Stimulated activated CD4-positive, alpha-beta T cell treated with anti-CD3 and anti-CD28 coated beads, TNF-alpha, amount 100 ng/mL, for 4 hours (primary cell): ENCODE data around the gene WDR17.

Source experiments
- DNase-seq, 3 experiments: peaks; one replicate each; pipeline ENCODE4 v3.0.0-alpha.2; 2020; ENCODE audit warnings: low read depth in 3 of 3

Gene WDR17

DNA sequence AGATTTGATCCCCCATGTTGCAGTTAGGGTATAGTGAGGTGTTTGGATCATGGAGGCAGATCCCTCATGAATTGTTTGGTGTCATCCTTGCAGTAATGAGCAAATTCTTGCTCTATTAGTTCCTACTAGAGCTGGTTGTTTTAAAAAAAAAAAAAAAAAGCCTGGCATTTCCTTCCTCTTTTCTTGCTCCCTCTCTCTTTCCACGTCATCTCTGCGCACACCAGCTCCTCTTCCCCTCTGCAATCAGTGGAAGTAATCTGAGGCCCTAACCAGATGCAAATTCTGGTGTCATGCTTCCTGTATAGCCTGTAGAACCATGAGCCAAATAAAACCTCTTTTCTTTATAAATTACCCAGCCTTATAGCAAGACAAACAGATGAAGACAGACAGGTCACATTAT is 24.5 kb downstream of the WDR17 start:
- no peak for DNase-seq

DNA sequence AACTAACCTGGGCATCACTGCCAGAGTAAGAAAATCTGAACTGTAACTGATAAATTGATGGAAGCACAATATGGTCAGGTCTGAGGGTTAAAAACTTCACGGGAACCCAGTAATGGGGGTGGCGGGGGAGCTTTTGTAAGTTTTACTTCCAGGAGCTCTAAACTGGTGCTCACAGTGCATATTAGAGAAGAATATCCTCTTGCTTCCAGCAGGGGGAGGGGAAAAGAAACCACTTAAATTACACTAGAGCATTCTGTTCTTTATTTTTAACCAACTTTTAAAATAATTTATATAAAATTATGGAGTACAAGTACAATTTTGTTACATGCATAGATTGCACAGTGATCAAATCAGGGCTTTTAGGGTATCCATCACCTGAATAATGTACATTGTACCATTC is 33.7 kb downstream of the WDR17 start:
- DNase-seq, result no peak

DNA sequence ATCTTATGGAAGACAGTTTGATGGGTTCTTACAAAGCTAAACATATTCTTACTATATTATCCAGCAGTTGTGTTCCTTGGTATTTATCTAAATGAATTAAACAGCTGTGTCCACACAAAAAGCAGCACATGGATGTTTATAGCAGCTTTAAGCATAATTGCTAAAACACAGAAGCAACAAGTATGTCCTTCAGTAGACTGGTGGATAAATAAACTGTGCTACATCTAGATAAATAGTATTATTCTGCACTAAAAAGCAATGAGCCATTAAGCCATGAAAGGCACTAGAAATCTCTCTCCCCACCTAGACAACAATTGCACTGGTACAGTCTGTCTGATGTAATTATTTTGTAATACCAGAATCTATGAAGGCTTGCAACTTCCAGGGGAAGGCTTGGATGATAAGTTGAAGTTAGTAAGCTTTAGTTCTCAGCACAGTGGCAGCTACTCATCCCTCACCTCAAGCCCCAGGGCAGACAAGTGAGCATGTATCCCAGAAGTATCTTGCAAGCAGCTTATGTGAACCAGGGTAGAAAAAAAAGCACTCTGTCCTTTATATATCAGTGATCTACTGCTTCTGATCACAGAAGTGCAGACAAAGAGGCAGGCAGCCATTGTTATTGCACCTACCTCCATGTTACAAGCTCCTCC is 36.9 kb downstream of the WDR17 start:
- no peak for DNase-seq

DNA sequence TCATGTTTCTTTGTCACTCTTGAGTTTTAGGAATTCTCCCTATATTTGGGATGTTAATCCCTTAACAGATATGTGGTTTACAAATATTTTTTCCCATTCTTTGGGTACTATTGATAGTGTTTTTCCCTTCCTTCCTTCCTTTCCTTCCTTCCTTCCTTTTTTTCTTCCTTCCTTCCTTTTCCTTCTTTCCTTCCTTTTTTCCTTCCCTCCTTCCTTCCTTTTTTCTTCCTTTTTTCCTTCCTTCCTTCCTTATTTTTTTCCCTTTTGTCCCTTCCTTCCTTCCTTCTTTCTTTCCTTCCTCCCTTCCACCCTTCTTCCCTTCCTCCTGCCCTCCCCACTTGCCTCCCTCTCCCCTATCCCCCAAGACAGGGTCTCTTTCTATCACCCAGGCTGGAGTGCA is 42.1 kb downstream of the WDR17 start:
- DNase-seq, result no peak

DNA sequence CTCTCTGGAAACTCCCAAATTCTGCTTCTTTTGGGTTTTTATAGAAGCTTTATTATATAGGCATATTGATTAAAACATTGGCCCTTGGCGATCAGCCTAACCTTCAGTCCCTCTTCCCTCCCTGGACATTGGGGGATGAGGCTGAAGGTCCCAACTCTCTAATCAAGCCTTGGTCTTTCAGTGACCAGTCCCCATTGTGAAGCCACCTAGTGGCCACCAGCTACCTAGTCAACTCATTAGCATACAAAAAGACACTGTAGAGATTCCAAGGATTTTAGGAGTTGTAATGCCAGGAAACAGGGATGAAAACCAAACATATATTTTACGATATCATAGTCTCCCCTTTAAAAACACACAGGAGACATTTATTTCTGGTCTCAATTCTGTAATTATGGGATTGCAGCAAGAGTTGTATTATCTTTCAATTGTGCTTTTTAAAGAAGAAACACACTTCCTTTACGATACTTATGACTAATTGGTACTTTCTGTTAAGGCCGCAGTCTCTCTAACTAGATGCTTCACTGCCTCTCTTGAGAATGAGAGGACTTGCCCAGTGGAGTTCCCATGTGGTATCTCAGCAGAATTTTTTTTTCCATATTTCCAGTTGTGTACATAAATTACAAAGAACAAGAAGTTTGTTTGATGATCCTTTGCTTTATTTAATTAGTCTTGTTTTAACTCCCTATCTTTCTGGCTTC is 58.2 kb downstream of the WDR17 start:
- DNase-seq, result no peak

DNA sequence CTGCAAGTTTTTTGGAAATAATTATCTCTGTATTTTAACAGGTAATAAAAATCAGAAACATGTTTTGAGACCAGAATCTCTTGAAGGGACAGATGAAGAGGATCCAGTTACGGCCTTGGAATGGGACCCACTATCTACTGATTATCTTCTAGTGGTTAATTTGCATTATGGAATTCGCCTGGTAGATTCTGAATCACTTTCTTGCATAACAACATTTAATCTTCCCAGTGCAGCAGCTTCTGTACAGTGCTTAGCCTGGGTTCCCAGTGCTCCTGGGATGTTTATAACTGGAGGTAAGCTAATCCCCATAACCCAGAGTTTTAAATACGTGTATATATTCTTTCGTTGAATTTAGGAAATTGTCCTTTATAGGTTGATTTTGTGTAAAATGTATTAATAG is 59.4 kb downstream of the WDR17 start:
- no peak for DNase-seq

DNA sequence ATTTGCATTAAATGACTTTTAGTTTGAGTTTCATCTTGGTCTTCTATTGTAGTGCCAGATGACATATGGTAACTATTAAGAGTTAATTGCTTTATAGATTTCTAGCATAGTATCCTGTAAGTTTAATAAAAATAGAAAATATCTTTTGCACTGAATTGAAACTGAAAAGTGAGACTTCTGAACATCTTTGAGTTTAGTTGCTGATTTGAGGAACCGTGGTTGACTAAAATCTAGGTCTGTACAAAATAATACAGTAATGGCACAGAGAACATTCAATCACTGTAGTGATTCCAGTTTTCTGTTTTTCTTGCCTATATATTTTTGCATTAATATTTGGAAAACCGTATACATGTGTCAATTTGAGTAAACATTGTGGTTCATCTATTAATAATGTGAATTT is 69.0 kb downstream of the WDR17 start:
- no peak for DNase-seq

DNA sequence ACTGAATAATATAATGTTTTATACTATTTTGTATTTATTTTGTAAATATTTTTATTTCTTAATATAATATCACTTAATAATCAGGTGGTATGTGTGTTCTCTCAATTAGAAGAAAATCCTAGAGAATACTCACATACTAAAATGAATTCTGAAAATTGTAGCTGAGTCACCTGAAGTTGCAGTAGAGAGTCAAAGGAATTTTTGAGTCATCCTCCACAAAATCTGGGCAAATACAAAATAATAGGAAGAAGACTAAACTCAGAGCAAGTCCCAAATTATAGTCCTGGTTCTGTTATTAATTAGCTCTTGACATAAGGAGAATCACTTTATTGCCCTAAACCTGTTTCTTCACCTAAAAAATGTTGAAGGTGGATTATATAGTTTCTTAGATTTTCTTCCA is 72.0 kb downstream of the WDR17 start:
- DNase-seq, result no peak

DNA sequence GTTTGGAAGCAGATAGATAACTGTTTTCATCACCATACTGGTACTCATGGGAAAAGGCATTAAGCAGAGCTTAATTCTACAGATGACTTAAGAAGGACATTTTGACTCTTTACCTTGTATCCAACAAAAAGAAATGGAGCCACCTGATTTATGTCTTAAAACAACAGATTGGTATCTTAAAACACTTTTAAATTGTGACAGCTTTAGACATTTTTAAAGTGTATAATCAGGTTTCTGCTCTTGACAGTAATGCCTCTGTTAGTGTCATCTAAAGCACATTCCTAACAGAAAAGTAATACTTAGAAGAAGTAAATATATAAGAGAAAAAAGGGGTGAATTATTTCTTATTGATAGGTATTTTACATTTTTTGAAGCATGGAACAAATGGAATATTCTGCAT is 73.9 kb downstream of the WDR17 start:
- DNase-seq, result no peak

DNA sequence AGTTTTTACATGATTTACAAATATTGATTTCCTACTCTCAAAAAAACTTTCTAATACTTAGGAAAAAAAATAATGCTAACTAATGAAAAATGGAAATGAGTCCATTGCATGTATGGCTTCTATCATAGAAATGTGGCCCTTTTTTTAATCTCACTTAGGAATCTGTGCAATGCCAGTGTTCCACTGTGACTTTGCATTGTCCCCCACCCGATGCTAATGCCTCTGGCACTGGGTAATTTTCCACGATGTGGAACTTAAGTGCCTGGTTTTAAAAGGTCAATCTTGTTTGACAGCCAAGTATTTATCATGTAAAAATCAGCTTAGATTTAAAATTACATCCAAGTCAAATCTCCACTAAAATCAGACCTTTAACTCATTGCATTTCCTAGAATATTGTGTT is 76.6 kb downstream of the WDR17 start:
- DNase-seq, result no peak

DNA sequence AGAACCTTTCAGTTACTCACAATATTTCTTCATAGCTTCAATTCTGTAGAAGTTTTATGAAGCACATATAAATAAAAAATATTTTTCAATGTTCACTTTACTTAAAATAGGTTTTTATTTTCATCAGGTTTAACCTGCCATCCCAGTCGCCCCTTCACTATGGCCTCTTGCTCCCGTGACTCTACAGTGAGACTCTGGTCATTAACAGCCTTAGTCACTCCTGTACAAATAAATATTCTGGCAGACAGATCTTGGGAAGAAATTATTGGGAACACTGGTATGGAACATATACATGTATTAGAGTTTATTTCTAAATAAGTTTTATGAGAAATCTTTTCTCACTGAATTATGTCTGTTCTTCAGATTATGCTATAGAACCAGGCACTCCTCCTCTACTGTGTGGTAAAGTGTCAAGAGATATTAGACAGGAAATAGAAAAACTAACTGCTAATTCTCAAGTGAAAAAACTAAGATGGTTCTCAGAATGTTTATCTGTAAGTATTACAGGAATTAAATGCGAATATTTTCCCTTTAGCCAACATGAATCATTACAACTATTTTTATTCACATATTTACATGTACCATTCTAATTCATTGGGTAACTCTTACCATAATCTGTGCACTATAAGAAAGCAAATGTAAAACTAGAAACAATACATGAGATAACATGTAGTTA is 84.2 kb downstream of the WDR17 start:
- no peak for DNase-seq

DNA sequence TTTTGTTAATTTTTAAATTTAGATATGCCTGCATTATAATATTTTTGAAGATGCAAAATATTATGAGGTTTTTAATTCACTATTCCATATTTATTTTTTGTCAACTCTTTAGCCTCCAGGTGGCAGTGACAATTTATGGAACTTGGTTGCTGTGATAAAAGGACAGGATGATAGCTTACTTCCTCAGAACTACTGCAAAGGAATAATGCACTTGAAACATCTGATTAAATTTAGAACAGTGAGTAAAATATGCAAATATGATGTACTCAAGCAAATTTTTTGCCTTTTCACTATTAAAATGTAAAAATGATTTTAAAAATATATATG is 84.7 kb downstream of the WDR17 start:
- no peak for DNase-seq

DNA sequence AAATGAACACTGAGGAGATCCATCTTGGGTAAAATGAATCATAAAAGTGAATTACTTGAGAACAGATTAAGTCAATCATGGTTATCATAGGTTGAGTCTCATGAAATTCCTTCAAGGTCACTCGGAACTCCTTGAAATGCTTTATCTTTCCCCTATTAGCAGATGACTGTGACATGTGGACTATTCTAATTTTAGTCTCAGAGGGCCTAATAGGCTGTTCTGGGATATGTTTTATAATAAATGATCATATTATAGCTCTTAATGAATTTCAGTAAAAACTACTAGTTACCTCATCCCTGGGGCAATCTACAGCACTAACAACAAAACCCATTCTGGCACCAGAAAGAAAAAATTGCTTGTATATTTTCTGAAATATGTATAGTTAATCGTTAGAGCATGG is 85.1 kb downstream of the WDR17 start:
- no peak for DNase-seq

DNA sequence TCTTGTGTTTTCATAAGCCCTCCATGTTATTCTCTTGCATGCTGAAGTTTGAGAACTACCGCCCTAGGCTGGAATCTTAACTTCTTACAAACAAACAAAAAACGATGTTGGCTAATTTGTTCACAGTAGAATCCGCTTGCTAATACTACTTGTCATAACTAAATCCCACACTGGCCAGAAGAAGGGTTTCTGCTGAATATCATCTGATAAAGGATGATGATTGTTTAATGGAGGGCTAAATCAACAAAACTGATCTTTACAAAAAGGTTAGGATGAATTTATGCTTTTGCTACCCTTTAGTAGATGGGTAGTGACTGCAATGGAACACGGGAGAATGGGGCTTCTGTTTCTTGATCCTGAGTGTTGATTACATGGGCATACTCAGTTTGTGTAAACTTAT is 87.5 kb downstream of the WDR17 start:
- no peak for DNase-seq

DNA sequence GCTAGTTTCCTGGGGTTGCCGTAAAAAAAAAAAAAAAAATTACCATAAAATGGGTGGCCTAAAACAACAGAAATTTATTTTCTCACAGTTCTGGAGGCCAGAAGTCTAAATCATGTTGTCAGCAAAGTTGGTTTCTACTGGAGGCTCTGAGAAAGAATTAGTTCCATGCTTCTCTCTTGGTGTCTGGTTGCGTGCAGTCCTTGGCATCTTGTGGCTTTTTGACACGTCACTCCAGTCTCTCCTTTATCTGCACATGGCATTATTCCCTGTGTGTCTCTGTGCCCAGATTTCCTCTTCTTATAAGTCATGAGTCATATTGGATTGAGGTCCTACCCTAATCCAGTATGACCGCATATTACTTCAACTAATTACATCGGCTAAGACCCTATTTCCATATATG is 91.0 kb downstream of the WDR17 start:
- DNase-seq, result no peak

DNA sequence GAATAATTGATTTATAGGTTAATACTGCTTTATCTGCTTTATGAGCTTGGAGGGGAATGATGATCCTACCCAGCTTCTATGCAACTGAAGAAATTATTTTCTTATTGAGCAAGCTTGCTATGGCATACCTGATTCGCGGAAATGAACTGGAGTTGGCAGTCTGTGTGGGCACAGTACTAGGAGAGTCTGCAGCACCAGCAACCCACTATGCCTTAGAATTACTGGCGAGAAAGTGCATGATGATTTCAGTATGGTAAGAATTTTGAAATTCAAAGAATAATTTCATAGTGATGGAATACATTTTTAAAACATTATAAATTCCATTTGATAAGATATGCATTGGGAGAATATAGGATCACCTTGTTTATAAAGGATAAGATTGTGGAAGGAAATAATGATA is 97.4 kb downstream of the WDR17 start:
- DNase-seq, result no peak

DNA sequence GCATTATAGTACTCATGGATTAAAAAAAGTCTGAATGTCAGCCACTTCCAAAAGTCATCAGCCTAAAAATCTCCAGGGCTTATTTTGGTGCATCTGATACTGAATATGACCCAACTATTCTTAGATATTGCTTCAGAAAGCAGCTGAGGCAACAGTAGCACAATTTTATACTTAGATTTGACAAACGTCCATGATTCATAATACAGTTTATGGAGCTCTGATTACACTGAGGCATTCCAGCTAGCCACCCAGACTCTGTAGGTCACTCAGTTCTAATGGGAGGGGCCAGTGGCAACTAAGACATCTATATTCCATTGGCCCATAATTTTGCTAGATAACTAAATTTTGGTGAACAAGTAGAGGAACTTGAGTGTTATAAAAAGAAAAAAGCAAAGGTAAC is 119.4 kb downstream of the WDR17 start:
- DNase-seq, result no peak

DNA sequence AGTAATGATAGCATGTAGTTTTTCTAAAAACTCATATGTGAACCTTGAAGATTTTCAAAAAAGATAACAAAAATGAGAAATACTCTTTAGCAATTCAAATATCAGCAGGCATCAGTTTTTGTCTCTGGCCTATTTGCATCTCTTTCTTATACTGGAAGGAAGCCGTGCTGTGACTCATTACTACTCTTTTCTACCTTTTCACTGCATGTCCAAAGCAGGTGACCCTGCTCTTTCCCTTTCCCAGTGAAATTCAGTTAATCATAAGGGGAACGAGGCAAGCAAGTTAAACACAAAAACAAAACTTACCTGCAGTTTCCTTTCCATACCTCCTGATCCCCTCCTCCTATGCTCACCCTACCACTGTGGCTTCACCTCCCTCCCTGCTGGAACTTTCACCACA is 120.4 kb downstream of the WDR17 start:
- no peak for DNase-seq

DNA sequence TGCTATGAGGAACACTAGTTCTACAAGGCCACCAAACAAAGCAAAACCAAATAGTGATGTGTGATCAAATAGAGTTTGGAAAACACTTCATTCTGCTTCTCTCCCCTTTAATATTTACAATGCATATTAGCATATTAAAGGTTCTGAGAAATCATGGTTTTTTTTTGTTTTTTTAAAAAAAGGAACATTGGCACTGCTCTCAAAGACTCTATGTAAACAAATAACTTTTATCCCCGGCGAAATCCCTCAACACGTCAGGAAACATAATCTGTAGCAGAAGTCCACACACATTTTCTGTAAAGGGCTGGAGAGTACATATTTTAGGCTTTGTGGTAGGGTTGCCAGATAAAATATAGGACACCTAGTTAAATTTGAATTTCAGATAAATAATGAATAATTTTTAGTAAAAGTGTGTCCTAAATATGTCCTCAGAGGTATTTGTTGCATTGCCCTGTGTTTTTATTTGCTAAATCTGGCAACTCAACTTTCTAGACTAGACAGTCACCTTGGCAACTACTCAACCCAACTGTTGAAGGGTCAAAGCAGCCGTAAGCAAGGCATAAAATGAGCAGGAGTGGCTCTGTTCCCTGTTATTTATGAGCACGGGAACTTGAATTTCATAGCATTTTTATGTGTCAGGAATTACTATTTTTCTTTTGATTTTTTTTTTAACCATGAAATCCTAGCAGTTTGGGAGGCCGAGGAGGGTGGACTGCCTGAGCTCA is 121.2 kb downstream of the WDR17 start:
- no peak for DNase-seq

DNA sequence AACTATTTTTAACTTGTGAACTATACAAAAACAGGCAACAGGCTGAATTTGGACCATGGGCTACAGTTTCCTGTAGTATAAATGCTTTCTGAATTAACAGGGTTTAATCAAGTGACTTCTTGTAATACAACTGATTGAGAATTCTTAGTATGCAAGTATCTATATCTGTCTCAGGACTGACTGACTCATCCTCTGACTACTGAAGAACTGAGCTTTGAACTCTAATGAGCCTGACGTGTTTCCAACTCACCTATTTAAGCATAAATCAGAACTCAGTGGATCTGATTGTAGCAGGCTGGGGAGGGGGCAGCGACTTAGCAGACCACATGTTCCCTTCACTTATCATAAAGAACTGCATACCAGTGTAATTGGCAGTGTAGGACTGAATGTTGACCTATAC is 122.0 kb downstream of the WDR17 start:
- no peak for DNase-seq

DNA sequence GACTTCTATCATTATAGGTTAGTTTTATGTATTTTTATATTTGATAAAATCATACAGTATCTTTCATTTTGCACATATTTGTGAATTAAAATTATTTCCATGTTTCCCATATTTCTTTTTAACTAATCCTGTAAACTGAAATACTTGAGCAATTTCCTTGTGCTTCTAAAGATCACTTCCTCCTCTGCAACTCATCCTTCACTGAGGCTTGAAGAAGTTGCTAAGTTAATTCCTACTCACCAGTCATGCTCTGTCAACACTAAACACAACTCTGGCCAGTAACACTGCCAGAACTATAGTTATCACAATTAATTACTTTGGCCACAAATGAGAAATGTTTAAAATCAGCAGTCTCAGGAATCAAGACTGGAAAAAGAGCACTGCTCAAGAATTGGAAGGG is 123.0 kb downstream of the WDR17 start:
- no peak for DNase-seq

DNA sequence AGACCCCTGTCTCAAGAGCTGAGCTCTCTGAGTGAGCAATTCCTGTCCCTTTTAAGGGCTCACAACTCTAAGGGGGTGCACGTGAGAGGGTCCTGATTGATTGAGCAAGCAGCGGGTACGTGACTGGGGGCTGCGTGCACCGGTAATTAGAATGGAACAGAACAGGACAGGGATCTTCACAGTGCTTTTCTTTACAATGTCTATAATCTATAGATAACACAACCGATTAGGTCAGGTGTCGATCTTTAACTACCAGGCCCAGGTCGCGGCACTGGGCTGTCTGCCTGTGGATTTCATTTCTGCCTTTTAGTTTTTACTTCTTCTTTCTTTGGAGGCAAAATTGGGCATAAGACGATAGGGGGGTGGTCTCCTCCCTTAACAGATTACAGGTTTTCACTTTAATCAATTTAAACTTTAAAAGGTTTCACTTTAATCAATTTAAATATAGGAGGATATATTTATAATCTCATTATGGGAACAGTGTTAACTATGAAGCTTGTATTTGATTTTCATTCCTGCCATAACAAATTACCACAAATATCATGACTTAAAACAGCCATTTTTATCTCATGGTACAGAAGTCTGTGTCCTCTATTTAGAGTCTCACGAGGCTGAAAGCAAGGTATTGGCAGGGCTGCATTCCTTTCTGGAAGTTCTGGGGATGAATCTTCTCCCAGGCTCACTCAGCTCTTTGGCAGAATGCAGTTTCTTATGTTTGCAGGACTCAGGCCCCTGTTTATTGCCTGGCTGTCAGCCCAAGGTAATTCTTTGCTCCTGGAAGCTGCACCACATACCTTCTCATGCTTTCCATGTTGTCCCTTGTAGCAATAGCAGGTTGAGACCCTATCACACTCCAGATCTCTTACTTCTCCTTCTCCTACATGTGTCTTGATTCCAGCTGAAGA is 124.5 kb downstream of the WDR17 start:
- no peak for DNase-seq
